LoVo (cell line): ENCODE data around the gene TIMELESS.
"Not testable (repeated sequence)": the region's sequence is repeated elsewhere in the genome, so short reads cannot be mapped to it uniquely, and the experiment has no call there.

Experiments
- DNase-seq: peaks from one replicate; pipeline ENCODE4 v3.0.0-alpha.2; 2016; ENCODE audit warnings: low spot score

The TIMELESS gene

GRCh38 chr12:56448860-56449621 is at the start of gene TIMELESS:
TIMELESS (minus strand) TSS chr12:56449426; CDS start chr12:56434170, 15,256 bp downstream.
- DNase-seq: peak; percentile 94

GRCh38 chr12:56498126-56498902 is 49.1 kb upstream of the TIMELESS start:
- not testable (repeated sequence) for DNase-seq

GRCh38 chr12:56496704-56497103 is 47.5 kb upstream of the TIMELESS start:
- not testable (repeated sequence) for DNase-seq

- DNase-seq: not testable (repeated sequence)
These were observed 45.3 kb upstream of the TIMELESS start for GRCh38 chr12:56494481-56494880.

- DNase-seq: not testable (repeated sequence)
These were observed 44.8 kb upstream of the TIMELESS start for GRCh38 chr12:56494106-56494415.

DNA sequence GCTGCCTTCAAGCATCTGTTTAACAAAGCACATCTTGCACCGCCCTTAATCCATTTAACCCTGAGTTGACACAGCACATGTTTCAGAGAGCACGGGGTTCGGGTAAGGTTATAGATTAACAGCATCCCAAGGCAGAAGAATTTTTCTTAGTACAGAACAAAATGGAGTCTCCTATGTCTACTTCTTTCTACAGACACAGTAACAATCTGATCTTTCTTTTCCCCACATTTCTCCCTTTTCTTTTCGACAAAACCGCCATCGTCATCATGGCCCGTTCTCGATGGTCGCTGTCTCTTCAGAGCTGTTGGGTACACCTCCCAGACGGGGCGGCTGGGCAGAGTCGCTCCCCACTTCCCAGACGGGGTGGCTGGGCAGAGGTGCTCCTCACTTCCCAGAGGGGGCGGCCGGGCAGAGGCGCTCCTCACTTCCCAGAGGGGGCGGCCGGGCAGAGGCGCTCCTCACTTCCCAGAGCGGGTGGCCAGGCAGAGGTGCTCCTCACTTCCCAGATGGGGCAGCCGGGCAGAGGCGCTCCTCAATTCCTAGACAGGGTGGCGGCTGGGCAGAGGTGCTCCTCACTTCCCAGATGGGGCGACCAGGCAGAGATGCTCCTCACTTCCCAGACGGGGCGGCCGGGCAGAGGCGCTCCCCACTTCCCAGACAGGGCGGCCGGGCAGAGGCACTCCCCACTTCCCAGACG is 44.3 kb upstream of the TIMELESS start:
- not testable (repeated sequence) for DNase-seq

GRCh38 chr12:56490360-56490759 is 41.1 kb upstream of the TIMELESS start:
- DNase-seq: no peak

GRCh38 chr12:56488041-56488955 is 39.1 kb upstream of the TIMELESS start, which contains the start of gene GLS2:
GLS2 (minus strand) TSS chr12:56488161; CDS start chr12:56488118, 43 bp downstream.
- peak; percentile 87 for DNase-seq

- DNase-seq: peak; percentile 73
These were observed 38.3 kb upstream of the TIMELESS start for GRCh38 chr12:56487448-56488040.

- no peak for DNase-seq
These were observed 37.5 kb upstream of the TIMELESS start for GRCh38 chr12:56486694-56487093.

DNA sequence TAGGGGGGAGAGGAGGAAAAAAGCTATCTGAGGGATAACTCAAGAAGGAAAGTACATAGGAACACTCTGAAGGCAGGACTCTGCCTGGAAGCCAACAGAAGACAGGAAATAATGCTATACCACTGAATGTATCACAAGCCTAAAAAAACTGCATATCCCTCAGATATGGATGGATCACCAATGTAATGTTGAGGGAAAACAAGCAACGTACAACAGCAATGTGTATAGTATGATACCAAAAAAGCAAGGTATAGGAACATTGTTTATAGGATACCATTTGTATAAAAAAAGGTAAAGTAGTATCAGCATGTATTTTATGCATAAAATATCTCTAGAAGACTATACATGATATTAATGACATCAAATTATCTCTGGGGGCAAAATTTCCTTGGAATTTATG is 35.3 kb upstream of the TIMELESS start:
- no peak for DNase-seq

DNA sequence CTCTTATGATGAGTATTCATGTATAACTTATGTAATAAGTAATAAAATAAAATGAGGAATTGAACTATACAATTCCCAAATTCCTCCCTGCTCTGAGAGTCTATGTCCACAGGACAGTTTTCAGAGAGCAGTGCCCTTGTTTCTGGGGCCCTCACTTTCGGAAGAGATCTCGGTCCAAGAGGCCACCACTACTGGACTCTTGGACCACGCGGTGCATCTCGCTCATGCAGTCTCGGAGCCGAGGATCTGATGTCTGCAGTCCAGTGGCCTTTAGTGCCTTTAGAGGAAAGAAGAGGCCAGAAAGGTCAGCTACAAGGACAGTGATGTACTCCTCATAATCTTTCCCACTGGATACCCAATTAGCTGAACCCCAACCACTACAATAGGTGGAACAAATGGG is 30.4 kb upstream of the TIMELESS start:
- no peak for DNase-seq

DNA sequence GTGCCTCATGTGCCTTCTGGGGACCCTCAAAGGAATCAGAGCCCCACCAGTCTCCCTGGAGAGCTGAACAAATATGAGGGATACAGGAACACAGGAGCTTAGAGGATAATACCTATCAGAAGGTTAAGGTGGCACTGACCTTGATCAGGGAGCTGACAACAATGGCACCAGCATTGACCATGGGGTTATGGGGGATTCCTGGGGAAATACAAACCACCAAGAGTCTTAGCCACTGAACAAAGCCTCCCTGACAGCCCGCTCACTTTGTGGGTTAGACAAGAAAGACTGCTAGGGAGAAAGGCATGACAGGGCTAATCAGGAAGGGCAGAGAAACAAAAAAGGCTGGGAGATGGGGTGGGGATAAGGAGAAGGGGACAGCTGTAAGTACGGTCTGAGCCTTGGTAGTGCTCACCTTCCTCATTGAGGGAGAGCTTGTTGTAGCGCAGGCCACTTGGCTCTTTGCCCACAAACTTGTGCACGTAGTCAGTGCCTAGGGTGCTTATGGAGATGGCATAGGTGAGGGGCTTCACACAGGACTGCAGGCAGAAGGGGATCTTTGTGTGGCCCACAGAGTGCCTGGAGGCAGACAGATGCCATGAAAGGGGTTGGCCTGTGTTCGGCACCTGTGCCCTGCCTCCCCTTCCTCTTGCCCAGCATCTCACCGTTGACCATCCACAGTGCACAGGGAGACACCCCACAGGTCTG is 28.4 kb upstream of the TIMELESS start:
- DNase-seq: no peak

- DNase-seq: no peak
These were observed 27.8 kb upstream of the TIMELESS start for GRCh38 chr12:56476972-56477432.

DNA sequence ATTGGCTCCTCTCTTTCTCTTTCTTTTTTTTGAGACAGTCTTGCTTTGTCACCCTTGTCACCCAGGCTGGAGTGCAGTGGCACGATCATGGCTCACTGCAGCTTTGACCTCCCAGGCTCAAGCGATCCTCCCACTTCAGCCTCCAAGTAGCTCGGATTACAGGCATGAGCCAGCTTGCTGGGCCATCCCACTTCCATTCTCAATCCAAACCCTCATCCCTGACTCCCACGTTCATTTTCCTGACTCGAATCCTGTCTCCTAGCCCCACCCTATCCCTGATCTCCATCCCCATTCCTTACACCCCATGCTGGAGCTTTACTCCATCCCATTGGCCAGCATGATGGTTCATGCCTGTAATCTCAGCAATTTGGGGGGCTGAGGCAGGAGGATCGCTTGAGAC is 26.9 kb upstream of the TIMELESS start:
- no peak for DNase-seq

- no peak for DNase-seq
These were observed 25.2 kb upstream of the TIMELESS start for GRCh38 chr12:56474389-56474788.

GRCh38 chr12:56469007-56469930 is 20.0 kb upstream of the TIMELESS start:
- peak; percentile 34 for DNase-seq

GRCh38 chr12:56468216-56469006 is 19.2 kb upstream of the TIMELESS start, which contains the start of gene SPRYD4:
SPRYD4 (plus strand) TSS chr12:56468578; CDS start chr12:56468592, 14 bp downstream.
- DNase-seq: peak; percentile 98
